Astrocyte of the spinal cord (primary cell): ENCODE results near the gene AKAP9.

ENCODE experiments used
- DNase-seq: peaks from one replicate; pipeline ENCODE4 v3.0.0; 2011; ENCODE audit warnings: low read depth, low spot score
- H3K4me3 ChIP-seq: 2 replicates; pipeline ENCODE4 v1.5.1; 2011; ENCODE audit warnings: low read depth, mild to moderate bottlenecking, low read length, moderate library complexity
- CTCF ChIP-seq: IDR thresholded peaks from 2 replicates; pipeline ENCODE4 v1.5.1; 2012; ENCODE audit warnings: low read depth, mild to moderate bottlenecking, low read length, inconsistent platforms
- in situ Hi-C: cut with HindIII; loops from 2 replicates; pipeline ENCODE4 v1.10.0; 2017; ENCODE audit warnings: low sequenced_read_pairs

AKAP9 gene

DNA sequence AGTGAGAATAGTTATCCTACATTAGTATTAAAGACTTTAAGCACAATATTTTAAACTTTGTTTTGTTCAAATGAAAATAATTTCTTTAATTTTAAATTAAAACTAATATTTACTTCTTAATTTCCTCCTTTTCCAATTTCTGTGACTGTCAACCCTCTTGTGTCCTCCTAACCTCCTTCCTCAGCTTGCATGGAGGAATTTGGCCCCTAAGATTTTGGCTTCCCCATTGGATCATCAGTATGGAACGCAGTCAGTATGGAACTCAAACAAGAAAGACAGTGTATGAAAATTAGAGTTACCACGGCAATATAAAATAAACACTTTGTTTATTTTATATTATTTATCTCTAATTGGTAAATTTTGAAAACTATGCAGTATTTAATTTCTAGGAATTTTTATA is 102.4 kb downstream of the AKAP9 start:
- DNase-seq = no peak
- TF ChIP-seq CTCF = no peak
- no peak overlapping the region for H3K4me3 ChIP-seq
- in situ Hi-C loops = no loop called here

DNA sequence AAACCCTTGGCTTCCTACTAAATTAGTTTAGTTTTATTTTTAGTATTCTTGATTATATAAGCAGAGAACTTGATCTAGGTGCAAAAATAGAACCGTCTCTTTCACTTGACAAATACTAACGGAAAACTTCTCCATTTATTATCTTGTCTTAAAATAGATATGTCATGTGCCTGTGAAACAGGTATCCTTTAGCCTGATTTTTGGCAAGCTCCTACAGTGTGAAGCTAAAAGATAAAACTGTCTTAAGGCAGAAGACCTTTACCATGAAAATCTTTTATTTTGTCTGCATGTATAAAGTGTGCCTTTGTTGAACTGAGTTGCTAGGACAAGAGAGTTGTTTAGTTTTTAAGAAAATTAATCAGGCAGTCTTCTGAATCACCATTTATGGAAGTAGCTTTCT is 103.0 kb downstream of the AKAP9 start:
- in situ Hi-C loops = no loop called here
- H3K4me3 ChIP-seq = no peak overlapping the region
- no peak for DNase-seq
- TF ChIP-seq CTCF = no peak

DNA sequence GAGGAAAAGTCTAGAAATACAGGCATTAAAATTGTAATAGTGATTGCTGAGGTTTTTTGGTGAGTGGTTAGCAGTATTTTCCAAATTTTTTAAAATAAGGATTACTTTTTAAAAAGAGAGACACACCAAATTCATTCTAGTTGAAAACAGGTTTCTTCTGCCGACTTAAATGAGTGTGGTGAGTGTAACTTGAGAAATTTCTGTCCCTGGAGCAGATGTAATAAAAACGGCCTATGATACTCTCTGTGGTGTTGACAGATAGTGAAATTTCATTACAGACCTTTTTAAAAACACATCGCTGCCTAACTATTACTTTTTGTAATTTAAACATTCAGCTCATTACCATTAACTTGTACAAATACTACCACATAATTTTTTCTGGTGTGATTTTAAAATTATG is 103.5 kb downstream of the AKAP9 start:
- TF ChIP-seq CTCF = no peak
- DNase-seq = no peak
- in situ Hi-C loops = no loop called here
- H3K4me3 ChIP-seq = no peak overlapping the region

- no peak overlapping the region for H3K4me3 ChIP-seq
- no peak for DNase-seq
- in situ Hi-C loops = no loop called here
- TF ChIP-seq CTCF = no peak
Observed at GRCh38 chr7:92044940-92045339, 104.3 kb downstream of the AKAP9 start.

DNA sequence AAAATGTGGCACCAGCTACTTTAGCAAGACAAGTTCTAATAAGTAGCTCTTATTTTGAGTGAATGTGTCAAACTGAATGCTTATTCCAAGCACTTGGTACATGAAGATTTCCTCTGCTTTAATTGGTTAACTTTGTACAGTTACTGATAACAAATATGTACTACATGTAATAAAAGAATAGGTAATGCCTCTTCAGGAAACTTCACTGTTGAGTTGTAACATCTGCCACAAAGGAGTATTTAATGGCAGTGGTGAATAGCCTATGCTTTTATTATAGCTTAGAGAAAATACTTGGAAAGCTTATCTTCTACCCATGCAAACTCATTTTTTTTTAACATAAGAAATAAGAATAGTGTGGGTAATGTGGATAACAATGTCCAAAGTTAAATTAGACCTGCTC is 111.0 kb downstream of the AKAP9 start:
- H3K4me3 ChIP-seq = no peak overlapping the region
- in situ Hi-C loops = no loop called here
- no peak for TF ChIP-seq CTCF
- DNase-seq = no peak

DNA sequence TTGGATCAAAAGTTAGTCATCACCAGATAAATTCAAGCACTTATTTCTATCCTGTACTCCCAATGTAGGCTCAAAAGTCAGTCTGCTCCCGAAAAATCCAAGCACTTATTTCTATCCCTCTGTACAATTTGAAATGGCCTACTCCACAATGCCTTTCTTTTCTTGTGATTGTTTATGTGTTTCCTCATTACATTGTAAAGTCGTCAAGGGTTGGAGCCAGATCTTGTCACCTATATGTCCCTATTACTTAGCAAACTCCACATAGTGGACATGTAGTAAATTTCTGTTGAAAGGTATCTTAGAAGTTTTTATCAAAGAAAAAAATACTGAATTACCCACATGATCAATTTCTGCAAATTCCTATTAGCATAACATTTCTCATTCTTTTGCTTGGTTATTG is 111.5 kb downstream of the AKAP9 start:
- in situ Hi-C loops = no loop called here
- no peak overlapping the region for H3K4me3 ChIP-seq
- DNase-seq = no peak
- no peak for TF ChIP-seq CTCF

DNA sequence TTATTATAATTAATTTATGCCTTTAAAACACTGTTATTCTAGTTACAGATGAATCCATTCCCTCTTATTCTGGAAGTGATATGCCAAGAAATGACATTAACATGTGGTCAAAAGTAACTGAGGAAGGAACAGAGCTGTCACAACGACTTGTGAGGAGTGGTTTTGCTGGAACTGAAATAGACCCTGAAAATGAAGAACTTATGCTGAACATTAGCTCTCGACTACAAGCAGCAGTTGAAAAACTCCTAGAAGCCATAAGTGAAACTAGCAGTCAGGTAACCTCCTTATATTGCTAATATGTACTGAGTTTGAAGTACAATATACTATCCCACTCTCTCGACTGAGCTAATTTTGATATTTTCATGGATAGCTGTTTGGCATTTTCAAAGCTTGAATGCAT is 112.0 kb downstream of the AKAP9 start:
- H3K4me3 ChIP-seq = no peak overlapping the region
- no peak for TF ChIP-seq CTCF
- DNase-seq = no peak
- in situ Hi-C loops = no loop called here
